NCI-H1105 (cell line): Measurements from ENCODE around the gene DDX10.
"Not testable (repeated sequence)": the region's sequence is repeated elsewhere in the genome, so short reads cannot be mapped to it uniquely, and the experiment has no call there.

Experiments used
- DNase-seq: peaks from one replicate; lab custom pipeline; 2025; lab: John Stamatoyannopoulos, UW

Gene DDX10

DNA sequence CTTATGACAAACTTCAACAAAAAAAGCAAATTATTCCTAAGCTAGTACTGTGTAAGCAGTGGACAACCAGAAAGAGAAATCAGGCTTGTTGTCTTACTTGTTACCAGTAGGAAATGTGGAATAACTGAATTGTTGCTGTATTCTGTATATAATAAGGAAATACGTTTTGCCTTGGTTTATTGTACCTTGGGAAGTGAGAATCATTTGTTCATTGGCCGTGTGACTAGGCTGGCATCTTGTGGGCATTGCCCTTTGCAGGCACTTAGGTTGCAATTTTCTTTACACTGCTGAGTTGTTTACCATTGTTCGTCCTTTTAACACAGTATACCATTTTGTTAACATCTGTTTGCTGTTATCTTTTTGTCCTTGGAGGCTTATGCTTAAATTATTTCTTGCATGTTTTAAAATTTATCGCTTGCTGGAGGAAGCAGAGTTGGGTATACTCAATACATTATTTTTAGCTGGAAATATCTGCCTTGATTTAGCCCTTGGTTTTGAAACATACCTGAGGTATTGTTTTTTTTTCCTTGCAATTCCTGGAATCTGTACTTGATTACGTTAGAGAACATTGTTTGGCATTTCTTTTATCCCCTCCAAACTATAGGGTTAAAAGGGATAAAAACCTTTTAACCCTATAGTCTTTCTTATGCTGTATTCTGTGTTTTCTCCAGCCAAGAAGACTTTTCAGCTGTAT is 109.3 kb downstream of the DDX10 start:
- DNase-seq: no peak

DNA sequence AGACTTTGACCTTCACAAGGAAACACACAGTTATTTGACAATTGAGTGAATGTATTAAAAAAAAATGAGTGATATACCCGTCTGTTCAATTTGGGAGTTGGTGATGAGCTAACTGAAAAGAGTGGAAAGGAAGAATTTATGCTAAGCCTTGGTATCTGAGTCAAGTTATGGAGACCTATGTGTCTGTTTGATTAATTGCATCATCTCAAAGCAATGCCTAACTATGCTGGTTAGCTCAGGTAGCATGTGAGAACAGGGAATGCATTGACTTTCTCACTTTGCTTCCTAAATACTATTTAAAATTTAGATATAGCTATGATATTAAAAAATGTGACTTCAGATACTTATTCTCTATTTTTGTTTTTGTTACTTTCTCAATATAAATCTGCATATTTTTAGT is 110.5 kb downstream of the DDX10 start:
- no peak for DNase-seq

DNA sequence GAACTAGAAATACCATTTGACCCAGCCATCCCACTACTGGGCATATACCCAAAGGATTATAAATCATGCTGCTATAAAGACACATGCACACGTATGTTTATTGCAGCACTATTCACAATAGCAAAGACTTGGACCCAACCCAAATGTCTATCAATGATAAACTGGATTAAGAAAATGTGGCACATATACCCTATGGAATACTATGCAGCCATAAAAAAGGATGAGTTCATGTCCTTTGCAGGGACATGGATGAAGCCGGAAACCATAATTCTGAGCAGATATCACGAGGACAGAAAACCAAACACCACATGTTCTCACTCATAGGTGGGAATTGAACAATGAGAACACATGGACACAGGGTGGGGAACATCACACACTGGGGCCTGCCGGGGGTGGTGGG is 114.3 kb downstream of the DDX10 start:
- DNase-seq: not testable (repeated sequence)

DNA sequence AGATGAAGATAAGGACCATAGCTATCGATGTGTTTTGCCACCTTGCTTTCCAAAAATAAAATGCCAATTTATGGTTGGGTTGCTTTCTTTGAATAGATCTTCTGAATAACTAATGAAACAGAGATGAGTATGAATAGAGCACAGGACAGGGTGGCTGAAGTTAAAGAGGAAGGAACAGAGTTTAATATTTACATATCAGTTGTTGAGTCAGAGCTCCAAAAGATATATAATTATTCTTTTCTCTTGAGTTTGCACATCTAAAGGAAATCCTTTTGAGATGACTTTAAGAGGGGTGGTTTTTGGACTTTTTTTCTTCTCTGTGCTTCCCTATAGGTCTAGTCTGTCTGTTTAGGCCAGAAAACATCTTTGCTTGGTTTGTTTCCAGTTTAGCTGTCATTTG is 115.2 kb downstream of the DDX10 start:
- DNase-seq: no peak

DNA sequence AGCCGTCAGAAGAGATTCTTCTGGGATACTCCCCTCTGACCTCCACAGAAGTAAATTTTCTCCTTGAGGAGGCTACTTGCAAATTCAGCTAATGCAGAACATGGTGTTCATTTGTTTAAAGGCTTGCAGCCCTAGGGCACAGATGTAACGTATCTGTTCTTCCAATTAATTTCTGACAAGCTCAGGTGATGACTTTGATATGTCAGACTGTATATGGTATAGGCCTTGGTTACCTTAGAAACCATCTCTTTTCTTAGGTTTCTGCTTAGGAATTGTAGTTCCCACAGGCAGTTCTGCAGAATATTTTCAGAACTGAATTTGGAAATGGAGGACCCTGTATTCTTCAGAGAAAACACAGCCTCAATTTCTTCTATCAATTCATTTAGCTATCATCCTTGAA is 117.1 kb downstream of the DDX10 start:
- no peak for DNase-seq

DNA sequence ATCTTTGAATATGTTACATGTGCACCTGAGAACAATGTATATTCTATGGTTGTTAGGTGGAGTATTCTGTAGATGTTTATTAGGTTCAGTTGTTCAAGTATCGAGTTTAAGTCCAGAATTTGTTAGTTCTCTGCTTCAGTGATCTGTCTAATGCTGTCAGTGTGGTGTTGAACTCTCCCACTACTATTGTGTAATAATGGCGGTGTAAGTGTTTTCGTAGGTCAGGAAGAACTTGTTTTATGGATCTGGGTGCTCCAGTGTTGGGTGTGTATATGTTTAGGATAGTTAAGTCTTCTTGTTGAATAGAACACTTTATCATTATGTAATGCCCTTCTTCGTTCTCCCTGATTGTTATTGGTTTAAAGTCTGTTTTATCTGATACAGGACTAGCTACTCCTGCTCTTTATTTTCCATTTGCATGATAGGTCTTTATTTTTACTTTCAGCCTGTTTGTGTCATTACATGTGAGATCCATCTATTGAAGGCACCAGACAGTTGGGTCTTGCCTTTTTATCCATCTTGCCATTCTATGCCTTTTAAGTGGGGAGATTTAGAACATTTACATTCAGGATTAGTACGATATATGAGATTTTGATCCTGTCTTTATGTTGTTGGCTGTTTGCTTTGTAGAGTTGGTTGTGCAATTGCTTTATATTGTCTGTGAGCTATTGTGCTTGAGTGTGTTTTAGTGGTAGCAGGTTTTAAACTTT is 121.6 kb downstream of the DDX10 start:
- DNase-seq: no peak

DNA sequence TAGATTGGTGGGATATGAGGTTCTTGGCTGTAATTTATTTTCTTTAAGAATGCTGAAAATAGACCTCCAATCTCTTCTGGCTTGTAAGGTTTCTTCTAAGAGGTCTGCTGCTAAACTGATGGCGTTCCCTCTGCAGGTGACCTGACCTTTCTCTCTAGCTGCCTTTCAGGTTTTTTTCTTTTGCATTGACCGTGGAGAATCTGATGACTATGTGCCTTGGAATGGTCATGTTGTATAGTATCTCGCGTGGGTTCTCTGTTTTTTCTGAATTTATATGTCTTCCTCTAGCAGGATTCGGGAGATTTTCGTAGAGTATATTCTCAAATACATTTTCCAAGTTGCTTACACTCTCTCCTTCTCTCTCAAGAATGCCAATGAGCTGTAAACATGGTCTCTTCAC is 122.2 kb downstream of the DDX10 start:
- no peak for DNase-seq

DNA sequence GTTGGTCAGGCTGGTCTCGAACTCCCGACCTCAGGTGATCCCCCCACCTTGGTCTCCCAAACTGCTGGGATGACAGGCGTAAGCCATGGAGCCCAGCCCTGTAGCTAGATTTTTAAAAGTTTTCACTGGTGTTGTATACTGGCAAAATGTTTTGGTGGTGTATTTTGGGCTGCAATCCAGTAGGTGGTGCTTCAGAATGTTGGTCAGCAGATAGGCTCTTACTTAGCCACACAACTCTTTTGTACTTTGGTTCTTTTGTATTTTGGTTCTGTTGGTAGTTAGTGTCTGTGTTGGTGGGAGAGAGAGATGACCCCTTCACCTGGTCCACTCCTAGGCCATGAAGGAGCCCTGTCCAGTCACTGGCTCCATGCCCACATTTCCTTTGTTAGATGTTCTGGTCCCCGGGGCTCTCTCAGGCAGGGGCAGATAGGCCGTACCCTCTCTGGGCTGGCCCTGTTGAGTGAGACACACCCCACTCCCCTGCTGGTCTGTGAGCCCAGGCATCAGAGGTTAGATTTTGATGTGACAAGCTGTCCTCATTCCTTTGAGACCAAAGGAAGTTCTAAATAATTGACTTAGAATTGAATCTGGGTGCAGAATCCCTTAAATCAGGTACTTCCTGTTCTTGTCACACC is 123.8 kb downstream of the DDX10 start:
- DNase-seq: no peak

DNA sequence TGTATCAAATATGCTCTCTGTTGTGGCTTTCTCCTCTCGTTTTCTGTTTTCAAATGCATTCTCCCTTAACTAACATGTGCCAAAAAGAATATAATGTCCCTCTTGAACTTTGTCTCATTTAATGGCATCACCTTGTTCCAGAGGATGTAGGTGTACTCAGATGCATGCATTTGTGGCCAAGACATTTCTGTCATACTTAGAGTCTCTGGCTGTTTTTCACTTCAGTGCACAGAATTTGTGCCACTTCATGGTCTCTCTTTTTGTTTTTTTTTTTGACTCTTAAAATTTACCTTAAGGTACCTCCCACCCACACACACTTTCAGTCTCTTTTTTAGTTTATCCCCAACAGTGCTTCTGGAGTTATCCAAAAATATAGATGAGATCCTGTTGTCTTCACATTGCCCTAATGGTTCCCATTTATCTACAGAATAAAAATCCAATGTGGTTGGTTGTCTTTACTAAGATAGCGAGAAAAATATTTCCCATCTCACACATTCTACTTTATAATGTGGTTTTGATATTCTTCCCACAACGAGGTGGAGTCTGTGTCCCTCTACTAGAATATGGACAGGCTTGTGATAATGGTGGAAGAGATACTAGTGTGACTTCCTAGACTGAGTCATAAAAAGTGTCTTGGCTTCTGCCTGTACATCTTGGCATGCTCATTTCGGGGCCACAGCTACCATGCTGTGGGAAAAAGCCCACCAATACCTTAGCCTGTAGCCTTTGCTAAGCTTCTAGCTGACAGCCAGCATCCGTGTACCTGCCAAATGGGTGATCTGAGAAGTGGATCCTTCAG is 125.8 kb downstream of the DDX10 start:
- no peak for DNase-seq

DNA sequence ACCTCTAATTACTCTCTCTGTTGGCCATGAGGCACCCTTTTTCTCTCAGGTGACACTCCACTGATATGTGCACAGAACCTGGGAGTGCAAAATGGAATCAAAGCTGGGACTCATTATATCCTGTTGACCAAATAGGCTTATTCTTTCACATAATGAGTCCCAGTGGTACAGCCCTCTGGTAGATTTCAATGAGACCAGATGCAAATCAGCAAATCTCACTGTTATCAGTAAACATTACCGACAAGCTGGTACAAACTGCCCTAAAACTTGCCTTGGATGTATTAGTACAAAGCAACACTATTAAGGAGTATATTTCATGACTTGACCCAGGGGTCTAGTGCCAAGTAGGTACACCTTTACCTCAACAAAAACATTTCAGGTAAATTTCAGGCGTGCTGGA is 128.3 kb downstream of the DDX10 start:
- no peak for DNase-seq

DNA sequence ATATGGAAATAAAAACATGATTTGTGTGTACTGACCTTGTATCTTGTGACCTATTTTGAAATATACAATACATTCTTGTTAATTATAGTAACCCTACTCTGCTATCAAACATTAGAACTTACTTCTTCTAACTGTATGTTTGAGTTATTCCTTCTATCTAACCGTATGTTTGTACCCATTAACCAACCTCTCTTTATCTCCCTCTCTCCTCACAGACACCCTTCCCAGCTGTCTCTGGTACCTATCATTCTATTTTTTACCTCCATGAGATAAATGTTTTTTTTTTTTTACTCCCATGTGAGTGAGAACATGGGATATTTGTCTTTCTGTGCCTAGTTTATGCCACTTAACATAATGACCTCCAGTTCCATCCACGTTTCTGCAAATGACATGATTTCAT is 128.7 kb downstream of the DDX10 start:
- no peak for DNase-seq

DNA sequence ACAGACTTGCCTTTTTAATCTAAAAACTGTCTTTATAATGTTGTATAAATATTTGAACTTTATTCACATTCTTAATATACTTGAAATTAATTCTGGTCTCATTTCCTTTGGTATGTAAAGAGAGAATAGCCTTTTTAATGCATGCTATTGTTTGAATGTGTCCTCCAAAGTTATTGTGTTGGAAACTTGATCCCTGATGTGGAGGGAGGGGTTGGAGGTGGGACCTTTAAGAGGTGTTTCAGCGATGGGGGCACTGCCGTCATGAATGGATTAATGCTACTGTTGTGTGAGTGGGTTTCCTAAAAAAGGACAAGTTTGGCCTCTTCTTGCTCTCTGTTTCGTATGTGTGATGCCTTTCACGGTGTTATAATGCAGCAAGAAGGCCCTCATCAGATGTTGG is 131.7 kb downstream of the DDX10 start:
- no peak for DNase-seq

DNA sequence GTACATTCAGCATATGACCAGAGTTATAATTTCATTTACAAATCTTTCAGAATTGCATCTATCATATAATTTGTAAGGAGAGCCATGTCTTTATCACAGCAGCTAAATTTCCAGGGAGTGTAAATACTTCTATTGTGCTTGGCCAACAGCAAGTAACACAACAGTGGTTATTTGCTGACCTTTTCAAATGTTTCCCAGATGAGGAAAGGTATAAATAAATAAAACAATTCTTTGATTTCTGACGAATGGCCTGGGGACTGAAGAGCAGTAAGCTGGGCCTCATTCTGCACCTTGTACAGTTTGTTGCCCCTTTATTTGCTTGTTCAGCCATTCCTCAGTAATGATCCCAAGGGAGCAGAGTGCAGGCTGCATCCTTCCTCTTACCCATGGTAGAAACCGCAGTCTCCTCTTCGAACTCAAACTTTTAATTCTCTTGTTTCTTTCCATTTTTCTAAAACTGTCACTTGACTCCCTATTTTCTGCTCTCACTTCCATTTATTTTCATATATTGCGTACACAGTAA is 132.8 kb downstream of the DDX10 start:
- no peak for DNase-seq

DNA sequence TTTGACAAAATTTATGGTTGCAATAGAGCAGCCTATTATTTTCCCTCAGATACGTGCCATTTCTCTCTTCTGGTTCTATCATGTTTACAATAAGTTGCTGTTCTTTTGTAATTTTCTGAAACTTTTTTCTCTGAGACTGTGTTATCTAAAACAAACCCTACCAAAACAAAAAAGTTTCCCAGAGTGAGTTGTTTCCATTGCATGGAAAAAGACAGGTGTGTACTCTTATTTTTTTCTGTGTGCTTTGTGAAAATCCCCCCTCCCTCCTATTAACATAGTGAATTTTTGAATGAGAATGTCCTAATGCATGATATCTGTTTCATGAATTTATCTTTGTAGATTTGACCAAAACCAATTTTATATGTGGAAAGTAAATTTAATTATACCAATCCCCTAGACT is 137.6 kb downstream of the DDX10 start:
- DNase-seq: no peak

DNA sequence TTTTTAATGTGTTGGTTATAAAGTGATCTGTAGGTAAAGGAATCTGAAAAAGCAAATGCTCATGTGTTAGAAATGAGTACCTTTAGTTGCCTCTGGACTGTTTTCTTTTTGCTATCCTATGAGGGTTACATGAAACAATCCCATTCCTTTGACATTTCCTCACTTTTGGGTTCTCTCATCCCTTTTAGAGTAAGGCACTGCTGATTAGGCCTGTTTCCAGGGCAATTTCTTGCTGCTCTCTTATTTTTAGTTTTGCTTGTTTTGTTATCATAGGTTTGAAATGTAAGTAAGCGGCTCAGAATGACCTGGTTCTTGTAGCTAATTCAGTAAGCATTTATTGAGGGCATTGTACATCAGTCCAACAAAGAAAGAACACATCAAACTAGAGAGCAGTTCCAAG is 138.9 kb downstream of the DDX10 start:
- no peak for DNase-seq

DNA sequence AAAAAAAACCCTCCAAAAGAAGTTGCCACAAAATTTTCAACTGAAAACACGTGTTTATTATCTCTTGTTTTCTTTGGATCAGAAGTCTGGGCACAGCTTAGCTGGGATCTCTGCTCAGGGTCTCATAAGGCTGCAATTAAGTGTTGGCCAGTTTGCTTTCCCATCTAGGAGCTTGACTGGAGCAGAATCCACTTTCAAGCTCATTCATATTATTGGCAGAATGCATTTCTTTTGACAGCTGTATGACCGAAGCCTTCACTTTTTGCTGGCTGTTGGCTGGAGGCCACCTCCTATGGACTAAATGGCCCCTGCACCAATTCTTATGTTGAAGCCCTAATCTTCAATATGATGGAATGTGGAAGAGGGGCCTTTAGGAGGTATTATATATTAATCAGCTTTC is 139.6 kb downstream of the DDX10 start:
- no peak for DNase-seq

DNA sequence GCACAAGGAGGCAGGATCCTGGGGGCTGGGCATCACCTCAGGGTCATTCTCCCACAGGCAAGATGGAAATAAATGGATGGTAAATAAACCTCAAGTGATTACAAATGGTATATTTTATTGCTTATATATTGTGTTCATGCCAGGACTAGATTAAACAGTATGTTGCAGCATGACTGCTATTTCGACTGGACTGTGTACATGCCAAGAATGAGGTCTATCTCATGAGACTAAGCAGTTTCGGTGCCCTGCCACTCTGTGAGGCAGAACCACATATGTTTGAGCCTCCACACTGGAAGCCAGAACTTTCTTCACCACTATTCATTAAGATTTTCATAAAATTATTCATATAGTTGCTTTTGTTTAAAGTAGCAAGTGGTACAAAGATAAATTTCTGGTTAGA is 140.2 kb downstream of the DDX10 start:
- DNase-seq: no peak

DNA sequence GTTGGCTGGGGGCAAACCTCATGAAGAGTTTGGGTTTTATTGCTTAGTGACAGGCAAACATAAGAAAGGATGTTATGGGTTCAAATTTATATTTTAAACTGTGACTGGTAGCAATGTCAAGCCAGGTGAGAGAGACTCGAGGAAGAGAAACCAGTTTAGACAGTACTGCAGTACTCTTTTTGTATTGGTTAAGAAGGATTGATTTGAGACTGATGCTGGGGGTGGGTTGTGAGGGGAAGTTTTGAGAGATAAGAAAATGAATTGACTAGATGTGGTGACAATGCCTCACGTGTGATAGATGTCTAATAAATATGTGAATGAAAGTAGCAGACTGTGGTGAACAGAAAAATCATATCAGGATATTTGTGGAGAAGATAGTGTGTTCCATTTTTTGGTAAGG is 142.4 kb downstream of the DDX10 start:
- no peak for DNase-seq

DNA sequence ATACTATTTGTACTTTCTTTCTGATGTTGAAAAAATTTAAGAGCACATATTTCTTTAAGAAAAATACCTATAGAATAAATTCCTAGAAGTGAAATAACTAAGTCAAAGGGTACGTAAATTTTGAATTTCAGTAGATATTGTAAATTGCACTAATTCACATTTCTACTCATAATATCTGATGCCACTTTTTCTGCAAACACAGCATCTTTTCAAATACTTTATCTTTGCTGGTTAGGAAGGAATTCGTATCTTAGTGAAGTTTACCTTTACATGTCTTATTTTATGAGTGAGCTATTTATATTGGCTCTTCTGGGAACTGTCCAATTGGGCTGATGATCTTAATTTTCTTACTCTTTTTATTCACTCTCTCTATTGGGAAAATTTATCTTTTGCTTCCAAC is 148.2 kb downstream of the DDX10 start:
- DNase-seq: no peak

DNA sequence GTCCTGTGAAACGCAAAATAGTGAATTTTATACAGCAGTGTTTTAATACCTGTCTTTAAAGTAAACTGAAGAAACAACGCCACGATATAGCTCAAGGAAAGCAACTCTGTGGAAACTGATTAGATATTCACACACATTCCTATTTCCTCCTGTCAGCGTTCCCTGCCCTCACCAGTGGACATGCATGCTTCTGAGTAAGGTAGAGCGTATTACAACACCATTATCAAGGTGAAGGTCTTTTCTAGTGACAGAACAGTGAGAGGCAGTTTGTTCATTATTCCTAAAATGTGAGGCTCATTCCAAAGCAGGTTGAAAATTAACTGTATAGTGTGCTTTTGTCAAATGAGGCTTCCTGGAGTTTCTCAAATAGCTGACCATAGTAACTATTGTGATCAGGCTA is 153.1 kb downstream of the DDX10 start:
- no peak for DNase-seq

DNA sequence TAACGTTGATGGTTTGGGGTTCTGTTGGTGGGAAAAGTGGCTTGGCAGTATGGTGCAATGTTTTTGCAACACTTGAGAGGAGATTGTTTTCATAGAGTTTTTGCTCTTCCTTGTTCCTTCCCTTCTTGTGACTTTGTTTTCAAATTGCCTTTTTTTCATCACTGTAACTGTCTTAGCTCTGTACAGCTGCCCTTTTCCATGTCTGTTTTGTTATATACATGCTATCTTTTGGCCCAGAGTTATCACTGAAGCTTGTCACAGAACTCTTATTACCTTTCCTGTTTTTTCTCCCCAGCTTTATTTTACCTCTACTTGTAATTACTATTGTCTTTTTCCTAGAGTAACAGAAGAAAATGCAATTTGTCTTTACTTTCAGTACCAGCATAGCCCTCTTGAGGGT is 154.1 kb downstream of the DDX10 start:
- no peak for DNase-seq

DNA sequence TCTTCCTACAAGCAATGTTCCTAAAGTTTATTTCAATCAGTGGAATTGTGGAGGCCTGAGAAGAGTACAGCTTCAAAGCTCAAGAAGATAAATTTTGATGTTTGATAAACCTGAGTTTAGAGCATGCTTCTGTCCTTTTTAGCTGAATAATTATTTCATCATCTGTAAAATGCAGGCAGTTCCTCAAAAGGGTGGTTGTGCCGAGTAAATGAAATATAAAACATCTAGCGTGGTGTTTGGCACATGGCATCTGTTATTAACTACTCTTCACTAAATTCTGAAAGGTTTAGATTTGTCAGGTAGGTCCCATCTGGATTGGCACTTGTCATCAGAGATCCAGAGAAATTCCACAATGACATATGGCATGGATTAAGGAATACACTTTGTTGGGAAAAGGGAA is 155.1 kb downstream of the DDX10 start:
- DNase-seq: no peak
